ENCODE results near the gene SYCP1.
A peak's percentile ranks its signal among the peaks of the same experiment; 100 is the strongest.
"Not testable (repeated sequence)": the region's sequence is repeated elsewhere in the genome, so short reads cannot be mapped to it uniquely, and the experiment has no call there.

SYCP1 gene

DNA sequence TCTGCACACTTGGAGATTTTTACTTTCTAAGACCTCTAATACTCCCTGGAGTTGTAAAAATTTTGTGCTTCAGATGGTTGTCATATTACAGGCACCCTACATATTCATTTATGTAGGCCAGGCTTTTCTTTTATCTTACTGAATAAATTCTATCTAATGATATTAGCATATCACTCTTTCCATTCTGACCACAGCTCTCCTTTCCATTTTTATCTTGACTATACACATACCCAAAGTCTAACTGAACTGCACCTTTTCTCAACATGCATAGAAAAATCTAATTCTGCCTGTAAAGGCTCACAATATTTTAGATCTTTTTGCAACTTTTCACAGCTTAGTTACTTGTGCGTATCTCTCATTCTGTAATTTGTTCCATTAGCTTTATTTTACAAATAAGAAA is 122.2 kb downstream of the SYCP1 start:
- DNase-seq (ENCODE audit: low read depth in 1 of 2, low spot score in 1 of 2), result no peak

DNA sequence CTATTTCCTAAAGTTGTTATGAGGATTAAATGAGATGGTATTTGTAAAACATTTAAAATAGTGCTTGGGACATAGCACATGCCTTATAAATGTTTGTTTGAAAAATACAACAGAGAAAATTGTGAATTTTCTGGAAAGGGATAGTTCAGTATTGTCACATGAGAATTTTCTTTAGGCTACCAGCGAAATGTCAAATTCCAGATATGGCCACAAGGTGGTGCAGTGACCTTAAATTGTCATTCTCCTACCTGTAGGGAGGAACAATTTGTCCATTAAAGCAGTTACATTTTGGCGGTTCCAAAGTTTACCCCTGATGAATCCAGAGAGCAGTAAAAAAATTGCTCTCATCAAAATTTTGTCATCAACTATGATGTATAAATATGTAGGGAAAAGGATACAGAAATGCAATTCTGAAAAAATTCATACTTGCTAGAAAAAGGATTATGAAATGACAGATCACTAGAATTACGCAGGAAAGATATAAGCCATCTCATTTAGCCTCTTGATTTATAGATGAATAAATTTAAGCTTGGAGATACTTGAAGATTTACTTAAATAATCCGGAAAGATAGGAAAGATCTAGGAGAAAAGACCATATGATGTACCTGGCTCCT is 124.7 kb downstream of the SYCP1 start:
- DNase-seq (ENCODE audit: low read depth in 1 of 2, low spot score in 1 of 2), result peak; percentile 24 to 68

GRCh38 chr1:114982251-114982650 is 127.6 kb downstream of the SYCP1 start:
- DNase-seq (ENCODE audit: low read depth in 1 of 2, low spot score in 1 of 2), result no peak

DNA sequence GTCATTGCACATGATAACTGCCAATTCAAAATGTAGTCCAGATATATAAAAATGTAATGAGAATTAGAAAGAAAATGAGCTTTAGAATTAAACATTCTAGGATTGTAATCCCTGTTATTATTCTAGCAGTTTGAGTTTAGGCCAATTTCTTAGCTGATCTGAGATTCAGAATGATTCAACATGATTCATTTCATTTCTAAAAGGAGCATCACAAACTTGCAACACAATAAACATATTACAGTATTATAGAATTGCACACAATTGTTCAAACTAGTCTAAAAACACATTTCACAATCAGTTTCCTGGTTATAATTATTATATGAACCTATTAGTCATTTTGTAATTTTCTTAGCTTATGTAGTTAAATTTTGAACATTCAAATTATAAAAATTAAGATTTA is 131.6 kb downstream of the SYCP1 start:
- DNase-seq (ENCODE audit: low read depth in 1 of 2, low spot score in 1 of 2), result no peak

GRCh38 chr1:114988095-114988494 is 133.4 kb downstream of the SYCP1 start:
- no peak for DNase-seq (ENCODE audit: low read depth in 1 of 2, low spot score in 1 of 2)

GRCh38 chr1:114997510-114998289 is 143.0 kb downstream of the SYCP1 start:
- no peak for DNase-seq (ENCODE audit: low read depth in 1 of 2, low spot score in 1 of 2)

DNA sequence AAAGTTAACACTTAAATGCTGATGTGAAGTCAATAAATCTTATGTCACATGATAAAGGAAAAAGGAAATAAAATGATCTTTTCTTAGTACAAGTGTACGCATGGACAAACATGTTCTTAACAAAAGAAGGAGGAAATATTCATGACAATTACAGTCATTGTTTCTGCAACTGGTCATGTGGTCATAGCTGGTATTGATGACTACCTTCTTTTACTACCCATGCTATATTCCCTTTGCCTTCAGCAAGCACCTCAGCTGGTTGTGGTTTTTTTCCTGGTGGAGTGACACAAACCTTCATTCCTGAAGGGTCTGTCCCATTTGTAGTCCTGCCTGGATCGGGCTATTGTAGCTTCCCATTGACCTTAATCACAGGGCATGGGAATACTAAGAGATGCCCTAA is 151.5 kb downstream of the SYCP1 start:
- DNase-seq (ENCODE audit: low read depth in 1 of 2, low spot score in 1 of 2), result no peak

GRCh38 chr1:115012006-115012405 is 157.3 kb downstream of the SYCP1 start:
- no peak for DNase-seq (ENCODE audit: low read depth in 1 of 2, low spot score in 1 of 2)

GRCh38 chr1:115012434-115012833 is 157.8 kb downstream of the SYCP1 start:
- no peak for DNase-seq (ENCODE audit: low read depth in 1 of 2, low spot score in 1 of 2)

DNA sequence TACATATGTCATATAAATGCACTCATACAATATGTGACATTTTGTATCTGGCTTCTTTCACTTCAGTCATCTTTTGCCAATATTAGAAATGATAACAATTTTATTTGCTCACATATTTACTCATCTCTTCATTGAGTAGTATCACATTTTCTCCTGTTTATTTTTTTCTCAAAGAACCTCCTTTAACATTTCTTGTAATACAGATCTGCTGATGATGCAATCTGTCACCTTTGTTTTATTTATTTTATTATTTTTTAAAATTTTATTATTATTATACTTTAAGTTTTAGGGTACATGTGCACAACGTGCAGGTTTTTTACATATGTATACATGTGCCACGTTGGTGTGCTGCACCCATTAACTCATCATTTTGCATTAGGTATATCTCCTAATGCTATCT is 159.1 kb downstream of the SYCP1 start:
- no peak for DNase-seq (ENCODE audit: low read depth in 1 of 2, low spot score in 1 of 2)

DNA sequence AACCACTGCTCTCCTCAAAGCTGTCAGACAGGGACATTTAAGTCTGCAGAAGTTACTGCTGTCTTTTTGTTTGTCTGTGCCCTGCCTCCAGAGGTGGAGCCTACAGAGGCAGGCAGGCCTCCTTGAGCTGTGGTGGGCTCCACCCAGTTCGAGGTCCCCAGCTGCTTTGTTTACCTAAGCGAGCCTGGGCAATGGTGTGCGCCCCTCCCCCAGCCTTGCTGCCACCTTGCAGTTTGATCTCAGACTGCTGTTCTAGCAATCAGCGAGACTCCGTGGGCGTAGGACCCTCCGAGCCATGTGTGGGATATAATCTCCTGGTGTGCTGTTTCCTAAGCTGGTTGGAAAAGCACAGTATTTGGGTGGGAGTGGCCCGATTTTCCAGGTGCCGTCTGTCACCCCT is 164.9 kb downstream of the SYCP1 start:
- not testable (repeated sequence) for DNase-seq (ENCODE audit: low read depth in 1 of 2, low spot score in 1 of 2)

DNA sequence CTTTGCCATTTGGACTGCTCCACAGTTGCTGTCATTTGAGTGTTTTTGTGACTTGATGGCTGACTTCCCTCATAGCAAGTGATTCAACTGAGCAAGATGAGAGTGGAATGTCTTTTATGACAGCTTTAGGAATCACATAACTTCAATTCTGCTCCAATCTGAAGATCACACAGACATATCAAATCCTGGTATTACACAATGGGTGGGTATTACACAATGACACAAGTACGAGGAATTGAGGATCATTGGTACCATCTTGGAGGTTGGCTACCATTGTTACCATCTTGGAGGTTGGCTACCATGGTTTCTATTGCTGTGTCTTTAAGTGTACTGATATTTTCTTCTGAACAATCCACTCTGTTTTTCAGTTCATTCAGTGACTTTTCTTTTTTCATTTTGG is 166.5 kb downstream of the SYCP1 start:
- no peak for DNase-seq (ENCODE audit: low read depth in 1 of 2, low spot score in 1 of 2)

DNA sequence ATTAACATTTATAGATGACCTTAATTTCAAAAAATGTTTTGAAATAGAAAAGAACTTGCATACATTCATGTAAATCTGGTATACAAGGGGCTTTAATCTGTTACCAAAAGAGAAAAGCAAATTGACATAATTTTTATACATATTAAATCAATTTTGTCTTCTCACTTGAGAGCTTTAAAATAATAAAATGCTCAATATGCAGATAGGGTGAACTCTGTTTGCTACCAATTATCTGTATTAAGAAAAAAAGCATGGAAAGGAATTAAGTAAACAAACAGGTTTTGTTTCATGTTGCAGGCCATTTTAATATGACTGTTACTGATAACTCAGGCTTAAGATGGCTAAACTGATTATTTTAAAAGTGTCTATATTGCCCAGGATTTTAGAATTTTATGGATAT is 168.9 kb downstream of the SYCP1 start:
- no peak for DNase-seq (ENCODE audit: low read depth in 1 of 2, low spot score in 1 of 2)

DNA sequence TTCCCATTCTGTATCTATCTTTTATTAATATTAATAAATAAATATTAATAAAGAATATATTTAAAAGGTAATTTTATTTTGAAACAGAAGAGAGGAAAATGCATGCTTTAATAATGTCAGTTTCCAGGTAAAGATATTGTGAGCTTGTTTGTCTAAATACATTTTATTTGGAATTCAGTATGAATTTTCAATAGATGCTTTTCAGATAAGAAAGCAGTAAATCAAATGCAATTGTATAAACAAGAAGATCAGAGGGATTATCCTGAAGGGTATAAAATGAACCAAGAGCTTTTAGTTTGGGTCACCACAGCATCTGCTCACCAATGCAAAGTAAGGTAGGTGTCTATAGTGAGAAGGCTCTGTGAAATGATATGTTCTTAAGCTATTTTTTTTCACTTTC is 174.9 kb downstream of the SYCP1 start, which contains the start of gene TSHB:
TSHB (plus strand) TSS at position 301 of the 400 bp plus-strand sequence. CDS start 3,537 bp downstream, outside the sequence.
- DNase-seq (ENCODE audit: low read depth in 1 of 2, low spot score in 1 of 2), result no peak

GRCh38 chr1:115031595-115031994 is 176.9 kb downstream of the SYCP1 start:
- DNase-seq (ENCODE audit: low read depth in 1 of 2, low spot score in 1 of 2), result no peak

DNA sequence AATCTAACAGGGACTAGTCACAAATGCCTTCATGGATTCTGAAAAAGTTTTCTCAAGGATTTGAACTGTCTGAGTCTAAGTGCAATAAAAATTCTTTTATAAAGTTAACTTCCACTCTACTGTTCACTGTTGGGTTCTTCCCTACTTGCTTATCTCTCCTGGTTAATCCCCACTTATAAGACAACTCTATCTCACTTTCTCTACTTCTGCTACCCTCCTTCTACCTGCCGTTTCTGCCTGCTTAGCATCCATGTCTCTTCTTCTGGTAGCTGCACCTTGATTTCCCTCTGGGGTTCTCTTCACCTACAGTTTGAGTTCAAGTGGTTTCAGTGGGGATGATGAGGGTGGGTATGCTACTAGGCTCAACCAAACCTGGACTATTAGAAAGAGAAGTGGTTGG is 181.0 kb downstream of the SYCP1 start:
- DNase-seq (ENCODE audit: low read depth in 1 of 2, low spot score in 1 of 2), result no peak

DNA sequence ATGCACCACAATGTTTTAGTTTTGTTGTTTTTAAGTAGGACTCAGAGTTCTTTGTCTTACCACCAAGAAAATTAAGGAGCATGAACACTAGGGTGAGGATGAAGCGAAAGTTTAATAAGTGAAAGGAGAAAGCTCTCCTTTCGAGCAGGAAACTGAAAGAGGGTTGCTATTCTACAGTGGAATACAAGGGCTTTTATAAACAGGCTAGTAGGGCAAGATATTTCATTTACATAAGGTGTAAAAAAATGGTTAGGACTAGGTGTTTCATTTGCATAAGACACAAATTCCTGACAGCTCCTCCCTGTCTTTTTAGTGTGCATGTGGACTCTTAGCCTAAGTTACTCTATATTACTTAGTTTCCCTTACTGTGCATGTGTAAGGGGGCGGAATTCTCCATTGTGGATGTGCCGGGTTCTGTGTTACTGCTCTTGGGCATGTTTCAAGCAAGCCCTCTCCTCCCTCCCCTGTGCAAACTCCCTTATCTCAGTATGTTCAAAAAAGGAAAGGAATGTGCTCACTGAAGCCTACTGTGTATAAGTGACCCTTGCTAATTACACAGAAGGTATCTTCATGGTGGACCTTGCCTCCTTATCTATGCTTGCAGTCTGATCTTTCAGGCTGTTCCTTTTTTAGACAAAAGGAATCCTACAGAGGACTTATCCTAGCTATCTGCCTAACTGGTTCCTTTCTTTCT is 182.3 kb downstream of the SYCP1 start:
- no peak for DNase-seq (ENCODE audit: low read depth in 1 of 2, low spot score in 1 of 2)

GRCh38 chr1:115040501-115040900 is 185.8 kb downstream of the SYCP1 start:
- no peak for DNase-seq (ENCODE audit: low read depth in 1 of 2, low spot score in 1 of 2)

DNA sequence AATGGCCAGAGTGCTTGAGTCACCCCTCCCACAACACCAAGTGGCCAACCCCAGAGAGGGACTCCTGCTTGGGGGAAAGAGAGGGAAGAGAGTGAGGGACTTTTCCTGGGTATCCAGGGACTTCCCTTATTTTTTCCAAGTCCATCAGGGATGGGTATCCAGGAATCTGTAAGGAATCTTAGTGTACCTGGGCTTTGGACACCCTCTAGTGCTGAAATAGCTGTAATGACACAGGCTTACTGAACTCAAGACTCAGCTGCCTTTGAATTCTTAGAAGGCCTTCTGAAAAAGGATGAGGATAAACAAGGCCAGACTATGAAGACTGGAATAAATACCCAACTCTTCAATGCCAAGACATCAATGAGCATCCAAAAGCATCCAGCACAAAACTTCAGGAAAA is 187.0 kb downstream of the SYCP1 start:
- no peak for DNase-seq (ENCODE audit: low read depth in 1 of 2, low spot score in 1 of 2)

All from activated CD4-positive, alpha-beta T cell treated with anti-CD3 and anti-CD28 coated beads, Interleukin-2, amount 50 U/mL, for 24 hours (primary cell).